Stimulated activated naive CD4-positive, alpha-beta T cell (primary cell): ENCODE data around the gene RCAN2.

Source experiments
- DNase-seq, 6 experiments: peaks; one replicate each; lab custom pipeline; 2025; lab: John Stamatoyannopoulos, UW

Gene RCAN2

GRCh38 chr6:46491628-46492547 lies 639 bp upstream of the RCAN2 start:
- DNase-seq, result no peak

GRCh38 chr6:46490425-46491200 lies 636 bp downstream of the RCAN2 start:
- no peak for DNase-seq

DNA sequence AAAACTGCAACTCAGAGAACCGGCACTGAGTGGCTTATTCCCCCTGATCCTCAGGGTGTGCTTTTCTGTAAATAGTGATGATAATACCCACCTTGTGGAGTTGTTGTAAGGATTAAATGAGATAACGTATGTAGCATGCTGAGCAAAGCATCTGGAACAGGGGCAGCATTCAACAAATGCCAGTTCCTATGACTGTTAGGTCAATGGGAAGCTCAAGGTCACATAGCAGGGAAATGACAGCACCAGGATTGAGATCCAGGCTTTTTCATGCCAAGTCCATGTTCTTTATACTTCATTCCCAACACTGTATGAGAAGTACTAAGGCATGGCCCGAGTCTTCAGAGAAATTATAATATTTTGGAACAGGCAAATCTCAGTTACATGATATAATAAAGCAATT lies 5.1 kb downstream of the RCAN2 start:
- no peak for DNase-seq

- no peak for DNase-seq
Measured at GRCh38 chr6:46484081-46484820, 7.0 kb downstream of the RCAN2 start.

- no peak for DNase-seq
Measured at GRCh38 chr6:46476301-46476700, 14.9 kb downstream of the RCAN2 start.

- DNase-seq, result no peak
Measured at GRCh38 chr6:46473881-46474280, 17.4 kb downstream of the RCAN2 start.

GRCh38 chr6:46472243-46472642 lies 19.0 kb downstream of the RCAN2 start:
- no peak for DNase-seq

GRCh38 chr6:46469021-46469420 lies 22.2 kb downstream of the RCAN2 start:
- no peak for DNase-seq

DNA sequence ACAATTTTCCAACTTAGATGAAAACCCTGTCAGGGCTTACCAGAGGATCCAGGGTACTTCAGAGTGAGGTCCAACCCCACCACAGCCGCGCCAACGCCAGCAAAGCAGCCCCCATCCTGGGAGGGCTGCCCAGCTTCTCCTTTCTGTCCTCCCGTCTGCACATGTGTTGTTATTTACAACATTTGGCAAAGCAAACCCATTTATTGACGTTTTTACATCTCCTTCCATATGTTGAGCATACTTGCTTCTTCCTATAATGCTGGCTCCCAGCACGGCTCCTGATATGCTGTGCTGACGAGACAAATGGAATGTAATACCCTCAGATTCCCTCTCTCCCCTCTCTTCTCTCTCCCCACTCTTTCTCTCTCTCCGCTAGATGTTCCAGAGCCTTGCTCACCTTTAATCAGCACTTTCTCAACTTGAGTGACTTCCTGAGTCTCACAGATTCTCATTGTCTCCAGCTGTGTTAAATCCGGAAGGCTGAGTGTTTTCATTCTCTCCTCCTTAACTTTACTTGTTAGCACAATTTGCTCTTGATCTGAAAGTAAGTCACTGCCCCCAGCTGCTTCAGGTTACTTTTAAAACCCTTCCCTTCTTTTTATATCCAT lies 22.7 kb downstream of the RCAN2 start:
- no peak for DNase-seq

DNA sequence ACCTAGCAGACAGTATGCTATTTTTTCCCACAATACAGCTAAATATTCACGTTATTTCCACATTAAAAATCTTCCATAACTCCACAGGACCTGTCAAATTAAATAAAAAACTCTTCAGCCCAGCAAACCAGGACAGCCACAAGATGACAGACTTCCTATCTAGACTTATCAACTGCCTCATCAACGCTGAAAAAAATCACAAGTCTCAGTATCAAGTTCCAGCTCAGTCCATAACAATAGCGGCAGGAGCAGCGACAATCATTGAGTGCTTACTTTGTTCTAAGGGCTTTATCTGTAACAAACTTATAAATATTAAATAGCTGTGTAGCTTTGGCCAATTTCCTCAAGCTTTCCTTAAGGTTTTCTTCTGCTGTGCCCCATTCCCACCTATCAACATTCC lies 24.7 kb downstream of the RCAN2 start:
- DNase-seq, result no peak

DNA sequence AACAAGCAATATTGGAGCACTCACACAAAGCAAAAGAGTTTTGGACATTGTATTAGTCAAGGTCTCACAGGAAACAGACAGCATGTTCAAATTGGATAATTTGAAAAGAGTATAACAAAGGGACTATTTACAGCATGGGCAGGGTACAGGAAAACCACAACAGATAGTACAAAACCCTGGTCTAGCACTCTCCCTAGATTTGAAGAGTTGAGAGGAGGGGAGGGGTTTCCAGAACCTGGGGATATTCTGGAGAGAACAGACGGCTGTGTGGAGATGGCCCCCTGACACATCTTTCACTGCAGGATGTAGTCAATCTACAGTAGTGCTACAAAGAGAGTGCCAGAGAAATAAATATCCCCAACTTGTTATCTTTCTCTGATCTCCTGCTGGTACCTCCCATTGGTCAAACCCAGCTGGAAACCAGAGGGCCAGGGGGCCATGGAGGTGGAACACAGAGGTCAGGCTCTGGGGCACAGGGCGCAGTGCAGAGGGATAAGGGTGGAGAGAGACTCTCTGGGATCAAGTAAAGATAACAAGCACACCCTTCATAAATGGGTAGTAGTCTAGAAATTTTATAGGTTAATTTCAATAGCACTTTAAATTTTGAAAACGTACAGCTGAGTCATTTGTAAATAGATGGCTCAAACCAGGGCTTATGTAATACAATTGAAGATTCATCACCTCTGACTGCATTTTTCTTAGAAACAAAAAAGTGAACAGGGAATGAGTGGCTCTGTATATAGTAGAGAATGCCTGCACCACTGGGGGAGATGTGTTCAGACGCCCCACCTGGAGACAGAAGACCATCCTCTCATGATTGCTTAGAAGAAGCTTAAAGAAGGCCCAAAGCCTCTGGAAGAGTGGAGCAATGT lies 25.7 kb downstream of the RCAN2 start:
- no peak for DNase-seq

DNA sequence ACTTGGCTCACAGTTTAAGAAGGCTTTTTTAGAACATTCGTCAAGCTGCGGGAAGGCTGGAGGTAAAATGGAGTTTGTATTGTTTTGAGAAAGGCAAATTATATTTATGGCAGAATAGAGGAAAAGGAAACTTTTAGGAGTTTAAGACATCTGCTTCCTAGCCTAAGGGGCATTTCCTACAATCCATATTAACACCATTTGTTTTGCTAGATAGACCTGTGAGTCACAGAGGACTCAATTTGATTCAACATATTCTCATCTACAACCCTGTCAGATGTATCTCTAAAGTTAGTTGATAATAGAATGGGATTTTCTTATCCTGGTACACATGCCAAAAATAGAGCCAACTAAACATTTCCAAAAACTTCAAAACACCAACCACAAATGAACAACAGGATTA lies 35.0 kb downstream of the RCAN2 start:
- DNase-seq, result no peak

GRCh38 chr6:46454691-46455090 lies 36.6 kb downstream of the RCAN2 start:
- no peak for DNase-seq

DNA sequence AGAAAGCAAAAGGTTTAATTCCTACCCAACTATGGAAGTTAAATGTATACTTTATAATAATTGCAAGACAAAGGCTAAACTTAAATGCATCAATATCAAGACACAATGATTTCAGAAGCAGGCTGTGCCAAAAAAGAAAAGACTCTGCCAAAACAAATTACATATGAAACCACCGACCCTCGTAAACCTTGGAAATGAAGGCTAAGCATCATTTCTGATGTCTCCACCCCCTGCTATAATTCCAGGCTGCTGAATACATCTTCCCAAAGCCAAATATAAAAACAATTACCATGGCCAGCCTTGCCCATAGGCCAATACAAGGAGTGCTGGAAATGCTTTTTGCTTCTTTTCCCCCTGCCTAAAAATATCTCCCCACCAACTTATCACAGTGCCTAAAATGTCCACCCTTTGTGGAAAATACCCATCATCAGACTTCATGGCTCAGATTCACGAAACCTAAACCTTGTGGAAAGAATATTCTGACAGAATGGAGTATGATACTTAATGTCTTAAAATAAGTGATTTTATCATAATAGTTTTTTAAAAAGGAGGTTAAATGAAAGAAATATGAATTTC lies 37.4 kb downstream of the RCAN2 start:
- no peak for DNase-seq

DNA sequence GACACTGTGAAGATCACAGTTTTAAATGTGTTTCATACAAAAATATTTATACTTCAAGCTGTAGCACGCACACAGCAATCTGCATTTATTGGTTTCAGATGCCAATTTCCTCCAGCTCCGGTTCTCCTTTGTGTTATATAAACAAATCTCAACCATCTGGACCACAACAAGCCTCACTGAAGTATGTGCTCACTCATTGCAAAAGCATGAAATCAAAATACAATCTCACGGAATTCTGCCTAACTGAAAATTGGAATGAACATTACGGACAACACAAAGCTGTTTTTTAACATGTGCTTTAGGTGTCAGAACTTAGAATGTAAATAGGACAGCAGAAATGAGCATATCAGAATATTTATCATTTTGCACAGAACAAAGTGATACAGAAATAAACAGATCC lies 38.0 kb downstream of the RCAN2 start:
- no peak for DNase-seq

- no peak for DNase-seq
Measured at GRCh38 chr6:46452312-46452917, 38.8 kb downstream of the RCAN2 start.

- no peak for DNase-seq
Measured at GRCh38 chr6:46451343-46451742, 39.9 kb downstream of the RCAN2 start.

- DNase-seq, result no peak
Measured at GRCh38 chr6:46444772-46445454, 46.3 kb downstream of the RCAN2 start.

- DNase-seq, result no peak
Measured at GRCh38 chr6:46443623-46444022, 47.6 kb downstream of the RCAN2 start.

DNA sequence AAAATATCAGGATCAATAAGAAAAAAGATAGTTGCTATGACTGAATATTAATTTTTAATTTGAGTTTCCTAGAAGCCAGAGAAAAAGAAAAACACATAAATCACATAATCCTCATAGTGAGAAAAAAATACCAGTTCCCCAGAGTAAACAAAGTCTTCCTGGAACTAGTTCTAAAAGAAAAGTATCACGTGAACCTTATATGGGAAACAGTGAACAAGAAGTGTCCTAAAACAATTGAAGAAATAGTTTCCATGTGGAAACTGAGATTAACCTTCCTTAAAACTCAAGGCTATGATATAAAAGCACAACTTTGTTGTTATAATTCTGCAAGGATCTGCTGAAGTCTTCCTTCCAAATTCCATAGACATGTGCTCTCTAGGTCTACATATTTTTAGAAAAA lies 50.6 kb downstream of the RCAN2 start:
- no peak for DNase-seq
